ENCODE data around the gene MTM1. TPM values are rescaled to one million over a fixed set of nuclear protein-coding genes. Genes with fewer than 3 reads are reported as not detected.

The MTM1 gene
- total RNA-seq, 1 donor from 2014 or later: 9.8 TPM

DNA sequence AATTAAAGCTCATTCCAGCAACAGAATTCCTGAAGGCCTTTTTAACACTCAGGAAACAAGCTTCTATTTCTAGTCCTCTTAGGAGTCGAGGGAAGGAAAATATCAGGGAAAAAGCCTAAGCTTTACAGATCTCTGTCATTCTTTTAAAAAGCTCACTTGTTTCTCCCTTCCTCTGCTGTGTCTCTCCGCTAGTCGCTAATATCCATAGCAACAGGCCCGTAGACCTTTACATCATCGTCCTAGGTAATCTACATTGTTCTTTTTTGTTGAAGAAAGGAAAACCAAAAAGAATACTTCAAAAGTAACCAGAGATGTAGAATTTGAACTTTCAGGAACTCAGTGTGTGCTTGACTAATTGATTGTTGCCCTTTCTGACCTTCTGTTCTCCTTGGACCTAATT, 78.9 kb downstream of the MTM1 start:
- no peaks in the 10 kb centered on the region for H3K36me3 Mint-ChIP-seq
- TF ChIP-seq, protein P1, sequence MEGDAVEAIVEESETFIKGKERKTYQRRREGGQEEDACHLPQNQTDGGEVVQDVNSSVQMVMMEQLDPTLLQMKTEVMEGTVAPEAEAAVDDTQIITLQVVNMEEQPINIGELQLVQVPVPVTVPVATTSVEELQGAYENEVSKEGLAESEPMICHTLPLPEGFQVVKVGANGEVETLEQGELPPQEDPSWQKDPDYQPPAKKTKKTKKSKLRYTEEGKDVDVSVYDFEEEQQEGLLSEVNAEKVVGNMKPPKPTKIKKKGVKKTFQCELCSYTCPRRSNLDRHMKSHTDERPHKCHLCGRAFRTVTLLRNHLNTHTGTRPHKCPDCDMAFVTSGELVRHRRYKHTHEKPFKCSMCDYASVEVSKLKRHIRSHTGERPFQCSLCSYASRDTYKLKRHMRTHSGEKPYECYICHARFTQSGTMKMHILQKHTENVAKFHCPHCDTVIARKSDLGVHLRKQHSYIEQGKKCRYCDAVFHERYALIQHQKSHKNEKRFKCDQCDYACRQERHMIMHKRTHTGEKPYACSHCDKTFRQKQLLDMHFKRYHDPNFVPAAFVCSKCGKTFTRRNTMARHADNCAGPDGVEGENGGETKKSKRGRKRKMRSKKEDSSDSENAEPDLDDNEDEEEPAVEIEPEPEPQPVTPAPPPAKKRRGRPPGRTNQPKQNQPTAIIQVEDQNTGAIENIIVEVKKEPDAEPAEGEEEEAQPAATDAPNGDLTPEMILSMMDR (conservative IDR thresholded peaks at IDR 0.05): no peak
- no peaks in the 10 kb centered on the region for H3K9me3 Mint-ChIP-seq
- no peak overlapping the region for H3K4me3 Mint-ChIP-seq
- no peak overlapping the region for H3K27ac Mint-ChIP-seq
- no peaks in the 10 kb centered on the region for H3K27me3 Mint-ChIP-seq
- no peak for DNase-seq (ENCODE audit: extremely low spot score, unreplicated experiment)
- no peaks in the 10 kb centered on the region for H3K4me1 Mint-ChIP-seq (ENCODE audit: unreplicated experiment)

DNA sequence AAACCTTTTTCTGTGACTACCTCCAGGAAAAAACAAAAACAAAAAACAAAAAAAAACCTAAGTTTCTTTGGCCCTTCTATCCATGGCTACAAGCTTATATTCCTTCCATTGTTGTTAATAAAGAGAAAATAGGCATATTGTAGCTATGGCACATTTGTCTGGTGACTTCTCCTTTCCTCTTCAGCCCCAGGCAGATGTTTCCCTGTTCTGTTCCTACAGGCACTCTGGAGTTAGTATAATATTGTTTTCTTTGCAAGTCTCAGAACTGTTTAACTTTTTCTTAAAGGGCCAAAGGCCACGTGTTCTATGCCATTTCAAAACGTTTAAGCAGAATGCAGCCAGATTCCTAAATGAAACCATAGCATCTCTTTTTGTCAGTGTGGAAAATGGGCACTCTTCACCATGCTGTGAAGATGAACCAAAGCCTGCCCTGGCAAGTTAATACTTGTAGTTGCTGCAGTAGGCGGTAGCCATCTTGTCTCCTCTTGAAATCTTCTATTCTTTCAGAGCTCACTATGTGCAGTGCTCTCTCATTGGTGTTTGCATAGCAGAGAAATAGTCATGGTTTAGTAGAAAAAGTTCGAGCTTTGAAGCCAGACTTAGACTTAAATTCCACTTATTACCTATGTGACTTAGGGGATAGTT, 80.0 kb downstream of the MTM1 start:
- H3K4me3 Mint-ChIP-seq: no peak overlapping the region
- H3K27ac Mint-ChIP-seq: no peak overlapping the region
- H3K36me3 Mint-ChIP-seq: no peaks in the 10 kb centered on the region
- no peak for DNase-seq (ENCODE audit: extremely low spot score, unreplicated experiment)
- no peaks in the 10 kb centered on the region for H3K9me3 Mint-ChIP-seq
- TF ChIP-seq, protein P1 (conservative IDR thresholded peaks at IDR 0.05): no peak
- no peaks in the 10 kb centered on the region for H3K4me1 Mint-ChIP-seq (ENCODE audit: unreplicated experiment)
- no peaks in the 10 kb centered on the region for H3K27me3 Mint-ChIP-seq

DNA sequence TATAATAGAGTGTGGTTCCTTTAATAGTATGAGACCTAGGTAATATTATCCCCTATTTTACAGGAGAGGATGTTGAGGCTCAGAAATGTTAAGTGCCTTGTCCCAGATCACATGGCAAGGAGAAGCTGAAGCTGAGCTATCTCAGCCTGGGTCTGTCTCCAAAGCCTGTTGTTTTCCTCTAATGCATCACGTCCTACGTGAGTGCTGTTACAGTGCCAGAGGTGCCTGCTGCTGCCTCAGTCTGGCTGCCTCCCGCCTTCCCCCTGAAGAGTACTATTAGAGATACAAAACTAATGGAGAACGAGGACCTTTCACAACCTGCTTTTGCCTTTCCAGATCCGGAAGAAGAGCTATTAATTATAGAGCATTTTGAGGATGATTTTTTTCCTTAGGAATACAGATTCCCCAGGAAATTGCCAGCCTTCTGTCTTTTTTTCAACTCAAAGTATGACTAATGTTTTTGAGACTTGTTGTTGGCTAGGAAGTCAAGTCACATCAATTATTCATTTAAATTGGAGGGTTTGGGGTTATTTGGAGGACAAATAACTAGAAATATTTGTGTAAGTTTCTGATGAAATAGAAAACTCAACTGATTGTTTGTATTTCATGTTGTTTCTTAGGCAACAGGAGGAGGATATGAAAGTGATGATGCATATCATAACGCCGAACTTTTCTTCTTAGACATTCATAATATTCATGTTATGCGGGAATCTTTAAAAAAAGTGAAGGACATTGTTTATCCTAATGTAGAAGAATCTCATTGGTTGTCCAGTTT, 80.9 kb downstream of the MTM1 start:
- peak overlapping the region; percentile 33 for H3K27ac Mint-ChIP-seq

DNA sequence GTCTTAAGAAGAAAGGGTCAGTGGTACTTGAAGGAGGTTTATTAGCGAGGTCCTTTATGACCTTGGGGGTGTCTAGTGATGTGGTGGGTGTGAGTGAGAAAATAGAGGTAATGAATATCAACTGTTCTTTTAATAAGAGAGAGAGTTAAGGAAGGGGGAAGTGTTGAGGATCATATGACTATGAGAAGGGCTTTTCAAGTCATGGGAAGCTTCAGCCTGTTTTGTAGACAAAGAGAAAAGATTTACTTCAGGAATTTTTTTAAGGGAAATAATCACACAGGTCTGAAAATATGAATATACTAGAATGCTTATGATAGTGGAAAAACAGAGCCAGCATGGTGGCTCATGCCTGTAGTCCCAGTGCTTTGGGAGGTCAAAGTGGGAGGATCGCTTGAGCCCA, 83.5 kb downstream of the MTM1 start:
- no peak overlapping the region for H3K27ac Mint-ChIP-seq
- no peak for DNase-seq (ENCODE audit: extremely low spot score, unreplicated experiment)
- no peaks in the 10 kb centered on the region for H3K9me3 Mint-ChIP-seq
- TF ChIP-seq, protein P1 (conservative IDR thresholded peaks at IDR 0.05): no peak
- peaks cover 8% of the 10 kb centered on the region for H3K36me3 Mint-ChIP-seq
- no peak overlapping the region for H3K4me3 Mint-ChIP-seq
- H3K27me3 Mint-ChIP-seq: no peaks in the 10 kb centered on the region
- H3K4me1 Mint-ChIP-seq (ENCODE audit: unreplicated experiment): no peaks in the 10 kb centered on the region

More for the DNA sequence above, 80.9 kb downstream of the MTM1 start:
- Mint-ChIP-seq H3K27me3 (no peaks in the 10 kb centered on the region), H3K9me3 (no peaks in the 10 kb centered on the region), H3K36me3 (no peaks in the 10 kb centered on the region), H3K4me1 (ENCODE audit: unreplicated experiment) (no peaks in the 10 kb centered on the region), H3K4me3 (no peak overlapping the region)
- DNase-seq (ENCODE audit: extremely low spot score, unreplicated experiment): no peak
- TF ChIP-seq, protein P1 (conservative IDR thresholded peaks at IDR 0.05): no peak

DNA sequence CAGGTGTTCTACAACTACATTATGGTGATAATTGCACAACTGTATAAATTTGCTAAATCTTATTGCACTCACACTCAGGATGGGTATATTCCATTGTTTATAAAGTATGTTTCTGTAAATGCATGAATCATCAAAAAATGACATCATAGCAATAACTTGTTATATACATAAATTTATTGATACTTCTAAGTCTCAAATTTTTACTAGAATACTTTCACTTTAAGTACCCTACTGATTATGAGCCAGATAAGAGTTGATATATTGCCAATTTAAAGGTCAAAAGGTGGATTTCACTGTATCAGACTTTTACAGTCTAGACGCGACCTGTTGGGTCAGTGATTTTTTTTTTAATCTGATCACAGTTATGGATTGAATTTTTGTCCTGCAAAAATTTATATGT, 87.4 kb downstream of the MTM1 start:
- DNase-seq (ENCODE audit: extremely low spot score, unreplicated experiment): no peak
- TF ChIP-seq, protein P1 (conservative IDR thresholded peaks at IDR 0.05): no peak
- Mint-ChIP-seq H3K27ac (no peak overlapping the region), H3K4me3 (no peak overlapping the region), H3K27me3 (no peaks in the 10 kb centered on the region), H3K36me3 (peaks cover 10% of the 10 kb centered on the region), H3K4me1 (ENCODE audit: unreplicated experiment) (no peaks in the 10 kb centered on the region), H3K9me3 (no peaks in the 10 kb centered on the region)
